Calu3 (cell line): ENCODE measurements around the gene DPPA3. TPM values are rescaled to one million over a fixed set of nuclear protein-coding genes. Genes with fewer than 3 reads are reported as not detected.

Source experiments
- Bru-seq: library from RNA; stranded (reverse); fragments of 400-500 nt; gene quantifications from one replicate; lab custom pipeline; 2021; lab: Mats Ljungman, UMichigan
- BruChase-seq, 2 experiments: library from RNA; stranded (reverse); fragments of 400-500 nt; gene quantifications; one replicate each; lab custom pipeline; 2021; lab: Mats Ljungman, UMichigan
- BruUV-seq: library from RNA; stranded (reverse); fragments of 400-500 nt; replicated peaks from 2 replicates; lab custom pipeline; 2021; lab: Mats Ljungman, UMichigan
- CTCF ChIA-PET: fragments of 300-600 bp; sonication (Branson Sonifier 250); formaldehyde crosslinking; loops from one replicate; lab custom pipeline; 2022; ENCODE audit warnings: antibody characterized with exemption; lab: Charles Lee
- DNase-seq: peaks from one replicate; pipeline ENCODE4 v3.0.0; 2022
- H3K27ac Mint-ChIP-seq: one replicate; pipeline ENCODE4 v1.8.0; 2022; ENCODE audit warnings: mixed read lengths; ENCODE audit not compliant: unreplicated experiment
- H3K27me3 Mint-ChIP-seq: one replicate; pipeline ENCODE4 v1.8.0; 2022; ENCODE audit warnings: mixed read lengths; ENCODE audit not compliant: unreplicated experiment
- H3K36me3 Mint-ChIP-seq: one replicate; pipeline ENCODE4 v1.8.0; 2022; ENCODE audit warnings: mild to moderate bottlenecking, moderate library complexity, mixed read lengths; ENCODE audit not compliant: insufficient read depth, unreplicated experiment
- H3K4me1 Mint-ChIP-seq: one replicate; pipeline ENCODE4 v1.8.0; 2022; ENCODE audit warnings: mild to moderate bottlenecking, low read depth, mixed read lengths; ENCODE audit not compliant: unreplicated experiment
- H3K4me3 Mint-ChIP-seq: one replicate; pipeline ENCODE4 v1.8.0; 2022; ENCODE audit warnings: mild to moderate bottlenecking, low read depth, moderate library complexity, mixed read lengths; ENCODE audit not compliant: unreplicated experiment
- H3K9me3 Mint-ChIP-seq: one replicate; pipeline ENCODE4 v1.8.0; 2022; ENCODE audit warnings: low read depth, mixed read lengths; ENCODE audit not compliant: unreplicated experiment
- intact Hi-C: fragments of 100-400 bp; cut with micrococcal nuclease; formaldehyde crosslinking; loops from one replicate; pipeline ENCODE4 v1.10.0; 2022; ENCODE audit not compliant: unreplicated experiment
- long read RNA-seq: library from polyadenylated mRNA; stranded (forward); transcript quantifications from one replicate; pipeline ENCODE4 v2.0.0, GENCODE V29; 2022
- total RNA-seq: library from RNA; stranded (reverse); gene quantifications from 2 replicates; pipeline ENCODE4 v1.2.3, GENCODE V29; 2022
- TF ChIP-seq, protein P1 (sequence below): fragments of 200-600 bp; IDR thresholded peaks from one replicate; pipeline ENCODE4 v1.8.0; 2022; ENCODE audit warnings: antibody characterized with exemption; ENCODE audit not compliant: unreplicated experiment

DPPA3 gene
- not detected in 2 replicates for total RNA-seq
- not detected for Bru-seq, nascent RNA
- not detected for BruChase-seq, experiment 1, labeled RNA remaining after a 6-hour chase
- not detected for BruChase-seq, experiment 2, labeled RNA remaining after a 2-hour chase
- long read RNA-seq: 0 reads

DNA sequence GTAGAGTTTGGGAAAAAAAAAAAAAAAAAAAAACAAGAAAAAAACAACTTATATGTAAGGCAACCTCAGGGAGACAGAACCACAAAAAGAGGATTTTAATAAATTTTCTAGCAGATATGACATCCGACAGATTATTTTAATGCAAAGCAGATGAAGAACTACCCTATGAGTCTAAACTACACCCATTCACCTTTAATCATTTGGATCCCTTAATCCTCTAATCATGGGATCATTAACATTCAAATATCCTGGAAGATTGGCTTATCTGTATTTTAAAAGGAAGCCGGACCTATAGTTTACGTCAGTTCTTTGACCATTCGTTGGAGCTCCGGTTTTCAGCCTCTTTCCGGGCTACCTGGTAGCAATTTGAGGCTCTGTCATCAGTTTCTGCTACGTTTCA is at the start of gene DPPA3:
TSS of gene DPPA3 (plus strand) at position 301 of the 400 bp plus-strand sequence. CDS start 138 bp downstream, outside the sequence.
- TF ChIP-seq, protein P1, sequence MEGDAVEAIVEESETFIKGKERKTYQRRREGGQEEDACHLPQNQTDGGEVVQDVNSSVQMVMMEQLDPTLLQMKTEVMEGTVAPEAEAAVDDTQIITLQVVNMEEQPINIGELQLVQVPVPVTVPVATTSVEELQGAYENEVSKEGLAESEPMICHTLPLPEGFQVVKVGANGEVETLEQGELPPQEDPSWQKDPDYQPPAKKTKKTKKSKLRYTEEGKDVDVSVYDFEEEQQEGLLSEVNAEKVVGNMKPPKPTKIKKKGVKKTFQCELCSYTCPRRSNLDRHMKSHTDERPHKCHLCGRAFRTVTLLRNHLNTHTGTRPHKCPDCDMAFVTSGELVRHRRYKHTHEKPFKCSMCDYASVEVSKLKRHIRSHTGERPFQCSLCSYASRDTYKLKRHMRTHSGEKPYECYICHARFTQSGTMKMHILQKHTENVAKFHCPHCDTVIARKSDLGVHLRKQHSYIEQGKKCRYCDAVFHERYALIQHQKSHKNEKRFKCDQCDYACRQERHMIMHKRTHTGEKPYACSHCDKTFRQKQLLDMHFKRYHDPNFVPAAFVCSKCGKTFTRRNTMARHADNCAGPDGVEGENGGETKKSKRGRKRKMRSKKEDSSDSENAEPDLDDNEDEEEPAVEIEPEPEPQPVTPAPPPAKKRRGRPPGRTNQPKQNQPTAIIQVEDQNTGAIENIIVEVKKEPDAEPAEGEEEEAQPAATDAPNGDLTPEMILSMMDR: no peak

DNA sequence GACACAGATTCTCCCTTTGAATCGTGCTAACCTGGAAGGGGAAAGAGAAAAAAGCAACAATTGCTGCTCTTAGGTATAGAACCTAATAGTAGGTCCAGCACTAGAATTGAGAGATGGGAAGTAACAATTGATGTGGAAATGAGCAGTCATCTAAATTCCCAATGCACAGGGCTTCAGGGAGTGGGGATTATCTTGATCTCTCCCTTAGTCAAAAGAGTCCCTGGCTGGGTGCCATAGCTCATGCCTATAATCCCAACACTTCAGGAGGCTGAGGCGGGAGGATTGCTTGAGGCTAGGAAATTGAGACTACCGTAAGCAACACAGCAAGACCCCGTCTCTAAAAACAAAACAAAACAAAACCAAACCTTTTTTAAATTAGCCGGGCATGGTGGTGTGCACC is 49.5 kb upstream of the DPPA3 start:
- no peak overlapping the region for H3K27ac Mint-ChIP-seq
- CTCF ChIA-PET: interaction anchor here (0.7 kb wide), 1 partner anchor 347 kb away, joined by 5 read pairs; no protein-coding TSS in a partner anchor
- TF ChIP-seq, protein P1: no peak
- BruUV-seq: no TSS peak
- no peaks in the 10 kb centered on the region for H3K27me3 Mint-ChIP-seq
- H3K9me3 Mint-ChIP-seq: no peaks in the 10 kb centered on the region
- H3K4me3 Mint-ChIP-seq: no peak overlapping the region
- intact Hi-C loops: no loop called here
- peaks cover 9% of the 10 kb centered on the region for H3K4me1 Mint-ChIP-seq
- no peak for DNase-seq
- no peaks in the 10 kb centered on the region for H3K36me3 Mint-ChIP-seq

More for the DNA sequence above, at the start of gene DPPA3:
- BruUV-seq: no TSS peak
- H3K36me3 Mint-ChIP-seq: no peaks in the 10 kb centered on the region
- H3K9me3 Mint-ChIP-seq: no peaks in the 10 kb centered on the region
- peaks cover under 1% of the 10 kb centered on the region for H3K27me3 Mint-ChIP-seq
- H3K27ac Mint-ChIP-seq: no peak within 1 kb of the TSS
- no peak within 1 kb of the TSS for H3K4me3 Mint-ChIP-seq
- no peak for DNase-seq
- intact Hi-C loops: no loop called here
- no peaks in the 10 kb centered on the region for H3K4me1 Mint-ChIP-seq
- CTCF ChIA-PET: no interaction called here

DNA sequence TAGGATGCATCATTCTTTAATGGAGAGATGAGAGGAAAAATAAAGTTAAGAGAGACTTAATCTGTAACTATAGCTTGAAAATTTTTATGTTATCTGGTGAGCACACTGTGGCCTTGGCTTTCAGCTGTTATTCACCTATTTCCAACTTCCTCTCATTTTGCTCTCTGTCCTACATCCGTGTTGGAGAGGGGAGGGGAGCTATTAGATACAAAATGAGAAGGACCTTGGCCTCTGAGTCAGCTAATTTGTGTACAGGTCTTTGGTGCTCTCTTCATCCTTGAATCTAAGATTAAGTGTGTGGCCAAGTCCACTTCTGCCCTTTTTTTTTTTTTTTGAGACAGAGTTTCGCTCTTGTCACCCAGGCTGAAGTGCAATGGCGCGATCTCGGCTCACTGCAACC is 44.6 kb upstream of the DPPA3 start:
- Mint-ChIP-seq H3K9me3 (no peaks in the 10 kb centered on the region), H3K36me3 (no peaks in the 10 kb centered on the region), H3K27ac (no peak overlapping the region), H3K27me3 (no peaks in the 10 kb centered on the region), H3K4me3 (no peak overlapping the region), H3K4me1 (peaks cover 17% of the 10 kb centered on the region)
- TF ChIP-seq, protein P1: no peak
- no peak for DNase-seq
- intact Hi-C loops: no loop called here
- no TSS peak for BruUV-seq
- CTCF ChIA-PET: interaction anchor here (0.9 to 1.3 kb wide), 3 partner anchors 24 to 132 kb away, joined by 3 read pairs; no protein-coding TSS in a partner anchor

DNA sequence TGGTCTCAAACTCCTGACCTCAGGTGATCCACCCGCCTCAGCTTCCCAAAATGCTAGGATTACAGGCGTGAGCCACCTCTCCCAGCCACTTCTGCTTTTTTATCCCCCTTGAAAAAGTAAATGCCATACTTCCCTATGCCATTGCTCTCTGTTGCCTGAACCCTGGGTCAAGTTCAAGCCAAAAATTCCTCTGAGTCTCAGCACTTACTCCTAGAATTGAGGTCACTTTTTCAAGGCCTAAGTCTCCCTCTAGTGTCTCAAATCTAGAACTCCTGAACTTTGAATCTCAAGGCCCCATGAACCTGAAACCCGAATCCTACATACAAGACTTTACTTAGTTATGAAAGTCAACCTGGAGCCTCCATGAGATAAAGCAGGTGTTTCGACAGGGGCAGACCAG is 44.1 kb upstream of the DPPA3 start:
- no peaks in the 10 kb centered on the region for H3K27me3 Mint-ChIP-seq
- intact Hi-C loops: no loop called here
- no peaks in the 10 kb centered on the region for H3K36me3 Mint-ChIP-seq
- TF ChIP-seq, protein P1: no peak
- CTCF ChIA-PET: interaction anchor here (0.5 to 1.3 kb wide), 2 partner anchors 49 to 131 kb away, joined by 3 read pairs; no protein-coding TSS in a partner anchor
- H3K9me3 Mint-ChIP-seq: no peaks in the 10 kb centered on the region
- no TSS peak for BruUV-seq
- H3K4me1 Mint-ChIP-seq: peaks cover 17% of the 10 kb centered on the region
- H3K4me3 Mint-ChIP-seq: no peak overlapping the region
- DNase-seq: no peak
- H3K27ac Mint-ChIP-seq: no peak overlapping the region
